Measurements from ENCODE around the gene MEST. TPM values are rescaled to one million over a fixed set of nuclear protein-coding genes. Genes with fewer than 3 reads are reported as not detected.
A peak's percentile ranks its signal among the peaks of the same experiment; 100 is the strongest.

MEST gene
- total RNA-seq (6.6 and 6.7 TPM in 2 replicates), polyA plus RNA-seq (2.1 and 2.5 TPM in 2 replicates), polyA minus RNA-seq (2.6 and 2.9 TPM in 2 replicates)
- total RNA-seq (2013): 20.7 TPM

GRCh38 chr7:130491841-130492522, at the start of gene MEST:
Gene MEST (plus strand): TSS chr7:130492085. CDS start chr7:130492314, 229 bp downstream.
- WGBS (ENCODE audit: insufficient coverage): 44% methylated on average over 71 of the region's 71 CpGs
- peaks cover 22% of the 10 kb centered on the region for H3K4me1 Mint-ChIP-seq
- ChIA-PET POLR2A (no interaction called here), CTCF (no interaction called here)
- Histone ChIP-seq H3K9ac (ENCODE audit: low read length) (peak within 1 kb of the TSS; percentile 31), H3K27me3 (replicated peaks in 1 of 4; ENCODE audit: control extremely low read depth in 1 of 4, control insufficient read depth in 3 of 4, insufficient read depth in 4 of 4, low read length in 3 of 4) (peaks cover 0 to 31% (median 9%) of the 10 kb centered on the region in 4 experiments), H2AFZ (ENCODE audit: insufficient read depth, low read depth, low read length, poor library complexity, severe bottlenecking) (peak within 1 kb of the TSS; percentile 31), H3K36me3 (replicated peaks in 1 of 2; ENCODE audit: control extremely low read depth in 1 of 2, control insufficient read depth in 1 of 2, extremely low read depth in 1 of 2, insufficient read depth in 2 of 2, low read length in 1 of 2) (no peaks in the 10 kb centered on the region), H3K79me2 (ENCODE audit: control insufficient read depth, insufficient read depth, low read length) (no peaks in the 10 kb centered on the region), H3K9me3 (ENCODE audit: control extremely low read depth in 1 of 3, control insufficient read depth in 2 of 3, insufficient read depth in 1 of 3, low read length in 2 of 3) (peaks cover 0 to 18% (median 0%) of the 10 kb centered on the region in 3 donors), H3K4me1 (ENCODE audit: control insufficient read depth in 2 of 2, insufficient read depth in 2 of 2, low read length in 2 of 2) (peaks cover 25 to 29% of the 10 kb centered on the region in 2 donors), H3K4me3 (ENCODE audit: control extremely low read depth in 1 of 5, extremely low read depth in 1 of 5, insufficient read depth in 1 of 5, low read depth in 2 of 5, low read length in 4 of 5) (peak within 1 kb of the TSS in 3 of 5 experiments; percentile 23 to 39 (median 27)), H3K27ac (ENCODE audit: low read length in 2 of 2) (no peak within 1 kb of the TSS), H3K4me2 (replicated peaks; ENCODE audit: low read depth, low read length, poor library complexity, severe bottlenecking) (peak within 1 kb of the TSS; percentile 68), H4K20me1 (ENCODE audit: control insufficient read depth, insufficient read depth, low read length, poor library complexity, severe bottlenecking) (no peaks in the 10 kb centered on the region)
- TF ChIP-seq CTCF (IDR thresholded peaks at IDR 0.05) (no peak), EZH2 (IDR thresholded peaks at IDR 0.05; ENCODE audit: borderline replicate concordance, insufficient read depth, low read depth, low read length, poor library complexity, severe bottlenecking) (peak; percentile 85)
- intact Hi-C loops (cut with micrococcal nuclease): no loop called here
- H3K27ac Mint-ChIP-seq: peak within 1 kb of the TSS; percentile 12
- H3K4me3 Mint-ChIP-seq: peak within 1 kb of the TSS; percentile 80
- no peaks in the 10 kb centered on the region for H3K9me3 Mint-ChIP-seq (ENCODE audit: insufficient read depth)
- peaks cover 25% of the 10 kb centered on the region for H3K27me3 Mint-ChIP-seq
- peak; percentile 10 for ATAC-seq (ENCODE audit: low read depth)
- peak; percentile 34 for DNase-seq

- H3K36me3 ChIP-seq (replicated peaks in 1 of 2; ENCODE audit: control extremely low read depth in 1 of 2, control insufficient read depth in 1 of 2, extremely low read depth in 1 of 2, insufficient read depth in 2 of 2, low read length in 1 of 2): no peaks in the 10 kb centered on the region
- intact Hi-C loops (cut with micrococcal nuclease): no loop called here
These were observed 49.3 kb upstream of the MEST start for GRCh38 chr7:130442601-130443000.

More at GRCh38 chr7:130442601-130443000, 49.3 kb upstream of the MEST start:
- DNase-seq (no peak), ATAC-seq (ENCODE audit: low read depth) (no peak)
- Histone ChIP-seq H4K20me1 (ENCODE audit: control insufficient read depth, insufficient read depth, low read length, poor library complexity, severe bottlenecking) (no peaks in the 10 kb centered on the region), H3K4me2 (replicated peaks; ENCODE audit: low read depth, low read length, poor library complexity, severe bottlenecking) (no peak overlapping the region), H3K4me1 (ENCODE audit: control insufficient read depth in 2 of 2, insufficient read depth in 2 of 2, low read length in 2 of 2) (peaks cover 4 to 10% of the 10 kb centered on the region in 2 donors), H3K9ac (ENCODE audit: low read length) (no peak overlapping the region), H3K27me3 (replicated peaks in 1 of 4; ENCODE audit: control extremely low read depth in 1 of 4, control insufficient read depth in 3 of 4, insufficient read depth in 4 of 4, low read length in 3 of 4) (no peaks in the 10 kb centered on the region), H3K27ac (ENCODE audit: low read length in 2 of 2) (no peak overlapping the region), H3K4me3 (ENCODE audit: control extremely low read depth in 1 of 5, extremely low read depth in 1 of 5, insufficient read depth in 1 of 5, low read depth in 2 of 5, low read length in 4 of 5) (no peak overlapping the region), H3K9me3 (ENCODE audit: control extremely low read depth in 1 of 3, control insufficient read depth in 2 of 3, insufficient read depth in 1 of 3, low read length in 2 of 3) (peaks cover 0 to 3% (median 2%) of the 10 kb centered on the region in 3 donors), H2AFZ (ENCODE audit: insufficient read depth, low read depth, low read length, poor library complexity, severe bottlenecking) (no peak overlapping the region), H3K79me2 (ENCODE audit: control insufficient read depth, insufficient read depth, low read length) (no peaks in the 10 kb centered on the region)
- POLR2A ChIA-PET: no interaction called here
- TF ChIP-seq EZH2 (IDR thresholded peaks at IDR 0.05; ENCODE audit: borderline replicate concordance, insufficient read depth, low read depth, low read length, poor library complexity, severe bottlenecking) (no peak), CTCF (IDR thresholded peaks at IDR 0.05) (no peak)
- H3K27me3 Mint-ChIP-seq: peaks cover 17% of the 10 kb centered on the region
- CTCF ChIA-PET: no interaction called here
- 33% methylated on average over 1 of the region's 7 CpGs for WGBS (ENCODE audit: insufficient coverage)
- peaks cover 13% of the 10 kb centered on the region for H3K4me1 Mint-ChIP-seq
- peaks cover 2% of the 10 kb centered on the region for H3K9me3 Mint-ChIP-seq (ENCODE audit: insufficient read depth)
- no peak overlapping the region for H3K4me3 Mint-ChIP-seq
- no peak overlapping the region for H3K27ac Mint-ChIP-seq

Measured in B cell (primary cell).